GM19240 (cell line): ENCODE measurements around the gene VCL.

ENCODE experiments used
- DNase-seq: peaks from one replicate; pipeline ENCODE4 v3.0.0; 2011; ENCODE audit warnings: low spot score; ENCODE audit not compliant: insufficient read length

VCL gene

DNA sequence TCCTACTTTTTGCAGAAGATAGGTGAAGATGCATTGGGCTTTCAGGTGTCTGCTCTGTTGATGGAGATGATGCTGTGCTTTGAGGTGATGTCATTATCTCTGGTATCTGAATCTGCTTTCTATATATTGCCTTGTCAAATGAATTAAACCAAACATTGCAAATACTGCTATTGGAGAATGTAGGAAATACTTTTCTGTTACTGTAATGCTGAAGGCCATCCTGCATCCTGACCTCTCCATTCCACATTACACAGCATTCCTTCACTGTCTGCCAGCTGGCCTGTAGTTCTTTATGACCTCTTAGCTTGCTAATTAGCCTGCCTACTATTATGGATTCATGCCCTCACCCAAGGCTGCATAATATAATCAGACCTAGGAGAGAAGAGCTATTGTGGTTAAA, 73.2 kb downstream of the VCL start:
- no peak for DNase-seq

DNA sequence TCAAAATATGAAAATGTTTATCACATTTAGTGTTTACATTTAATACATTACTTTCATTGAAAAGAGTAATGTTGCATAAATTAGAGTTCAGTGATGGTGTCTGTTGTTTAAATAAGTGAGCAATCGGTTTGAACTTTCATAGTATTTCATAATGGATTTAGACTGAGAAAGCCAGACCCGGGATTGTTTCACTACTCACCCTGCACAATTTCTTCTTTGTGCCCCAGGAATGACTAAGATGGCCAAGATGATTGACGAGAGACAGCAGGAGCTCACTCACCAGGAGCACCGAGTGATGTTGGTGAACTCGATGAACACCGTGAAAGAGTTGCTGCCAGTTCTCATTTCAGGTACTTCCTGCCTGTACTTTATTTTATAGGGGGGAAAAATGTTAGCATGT, 74.6 kb downstream of the VCL start:
- DNase-seq: no peak

DNA sequence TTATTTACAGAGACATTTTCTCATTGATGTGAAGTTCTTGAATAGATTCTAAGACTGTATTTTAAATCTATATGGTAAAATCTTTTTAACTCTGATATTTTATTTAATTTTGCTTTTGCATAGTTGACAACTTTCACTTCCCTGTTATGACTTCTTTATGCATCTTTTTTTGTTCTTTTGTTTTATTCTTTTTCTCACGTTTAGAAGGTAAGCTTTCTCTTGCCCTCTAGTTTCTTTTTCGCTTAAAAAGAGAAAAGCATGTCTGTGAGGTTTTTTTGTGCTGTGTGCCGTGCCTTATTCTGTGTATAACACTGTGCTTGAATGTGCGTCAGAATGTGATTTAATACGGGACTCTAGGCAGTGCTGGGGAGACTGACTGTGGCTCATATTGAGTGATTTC, 78.0 kb downstream of the VCL start:
- DNase-seq: no peak

DNA sequence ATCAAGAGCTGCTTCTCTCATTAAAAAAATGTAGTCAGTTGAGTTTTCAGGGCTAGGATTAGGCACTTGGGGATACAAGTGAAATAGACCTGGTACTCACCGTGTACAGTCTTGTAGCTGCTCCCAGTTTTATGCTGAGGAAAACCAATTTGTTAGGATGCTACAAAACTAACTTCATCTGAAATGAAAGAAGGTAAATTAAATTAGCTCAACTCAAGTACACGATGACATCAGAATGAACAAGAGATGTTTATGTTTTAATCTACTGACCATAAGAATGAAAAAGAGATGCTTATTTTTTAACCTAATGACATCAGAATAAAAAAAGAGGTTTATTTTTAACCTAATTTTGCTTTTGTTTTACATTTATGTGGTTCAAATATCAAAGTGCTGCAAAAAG, 79.0 kb downstream of the VCL start:
- no peak for DNase-seq

DNA sequence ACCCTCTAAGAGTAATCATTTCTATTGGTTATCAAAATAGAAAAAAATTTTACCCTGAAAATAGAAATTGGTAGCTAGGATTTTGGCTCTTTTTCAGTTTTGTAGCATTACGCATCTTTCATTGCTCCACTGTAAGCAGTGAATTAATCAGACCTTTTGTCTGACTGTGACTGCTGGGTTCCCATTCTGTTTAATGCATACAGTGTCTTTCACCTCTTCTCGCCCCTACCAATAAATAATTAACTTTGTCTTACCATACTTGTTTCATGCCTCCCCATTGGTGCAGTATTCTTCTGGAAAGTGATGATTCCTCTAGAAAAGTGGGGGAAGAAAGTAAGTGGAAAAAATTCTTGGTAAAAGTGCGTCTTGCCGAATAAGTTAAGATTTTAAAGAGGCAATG, 79.5 kb downstream of the VCL start:
- DNase-seq: no peak

DNA sequence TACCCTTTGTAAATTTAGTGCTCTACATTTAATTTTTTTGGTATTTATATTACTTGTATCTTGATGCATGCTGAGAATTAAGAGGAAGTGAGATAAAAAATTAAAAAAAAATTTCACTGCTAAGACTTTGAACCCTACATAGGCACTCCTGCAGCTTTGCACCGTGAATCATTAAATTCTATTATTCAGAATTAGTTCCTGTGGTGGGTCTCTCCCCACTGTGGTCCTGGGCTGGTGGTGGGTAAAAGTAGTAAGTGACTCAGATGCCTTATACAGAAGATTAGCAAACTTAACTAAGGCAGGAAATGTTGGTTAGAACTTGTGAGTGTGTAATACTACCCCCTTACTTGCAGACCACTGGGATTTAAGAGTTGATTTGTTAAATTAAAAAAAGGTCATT, 80.1 kb downstream of the VCL start:
- DNase-seq: no peak

DNA sequence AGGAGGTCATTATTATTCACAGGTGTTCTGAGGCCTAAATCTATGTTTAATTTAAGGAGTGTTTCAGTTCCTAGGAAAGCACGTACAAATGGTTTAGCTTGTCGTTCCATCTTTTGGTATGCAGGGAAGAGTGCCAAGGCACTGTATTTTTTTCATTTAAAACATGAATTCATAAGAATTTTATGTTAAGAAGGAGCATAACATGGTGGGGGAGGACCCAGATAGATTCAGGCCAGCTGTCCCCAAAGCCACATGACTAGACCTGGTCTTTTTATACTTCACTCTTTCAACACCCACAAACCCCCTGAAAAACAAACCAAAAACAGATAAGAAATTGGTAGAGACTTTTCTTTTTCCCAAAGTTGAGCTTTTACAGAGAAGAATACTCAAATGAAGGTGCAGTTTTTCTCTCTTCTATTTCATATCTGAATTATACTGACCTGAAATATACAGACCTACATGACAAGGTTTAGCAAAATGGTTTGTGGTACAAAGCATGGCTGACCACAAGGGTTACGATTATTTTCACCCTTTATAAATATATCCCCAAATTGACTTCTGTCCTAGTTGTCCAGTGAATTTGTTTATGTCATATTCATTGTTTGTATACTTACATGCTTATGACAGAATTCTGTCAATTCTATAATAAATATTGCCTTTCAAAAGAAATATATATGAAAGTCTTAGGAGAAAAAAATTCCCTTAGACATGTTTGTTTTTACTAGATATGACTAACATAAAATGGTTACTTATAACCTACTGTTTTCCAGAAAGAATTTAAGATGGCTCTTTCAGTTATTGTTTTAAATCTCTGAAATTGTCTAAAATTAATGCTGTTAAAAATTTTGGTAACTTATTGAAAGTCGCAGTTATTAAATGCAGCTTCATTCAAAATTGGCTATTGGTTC, 81.4 kb downstream of the VCL start:
- no peak for DNase-seq

DNA sequence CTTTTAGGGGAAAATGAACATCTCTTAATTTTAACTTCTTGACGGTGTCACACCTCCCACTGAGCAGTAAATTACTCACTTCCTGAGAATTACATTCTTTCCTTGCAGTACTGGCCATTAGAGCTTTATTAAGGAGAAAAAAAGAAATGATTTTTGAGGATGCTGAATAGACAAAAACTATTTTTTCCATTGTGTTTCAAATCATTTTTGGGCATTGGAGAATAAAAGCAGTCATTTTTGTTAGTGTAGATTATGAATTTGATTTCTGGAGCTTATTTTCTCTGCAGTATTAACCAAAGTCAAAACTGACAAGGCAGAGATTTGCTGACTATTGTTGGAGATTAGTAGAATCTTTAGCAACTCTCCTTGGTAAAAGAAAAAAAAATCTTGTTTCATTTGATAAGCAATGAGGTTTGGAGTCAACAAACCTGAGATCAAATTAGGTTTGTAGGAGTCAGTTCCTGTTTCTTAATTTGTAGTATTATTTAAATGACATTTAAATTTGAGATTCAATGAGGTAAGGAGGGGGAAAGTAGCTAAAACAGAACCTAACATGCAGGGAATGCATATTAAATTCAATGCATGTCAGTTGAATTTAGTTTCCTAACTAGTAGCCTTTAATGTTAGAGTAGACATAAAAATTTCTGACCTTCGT, 82.1 kb downstream of the VCL start:
- no peak for DNase-seq

DNA sequence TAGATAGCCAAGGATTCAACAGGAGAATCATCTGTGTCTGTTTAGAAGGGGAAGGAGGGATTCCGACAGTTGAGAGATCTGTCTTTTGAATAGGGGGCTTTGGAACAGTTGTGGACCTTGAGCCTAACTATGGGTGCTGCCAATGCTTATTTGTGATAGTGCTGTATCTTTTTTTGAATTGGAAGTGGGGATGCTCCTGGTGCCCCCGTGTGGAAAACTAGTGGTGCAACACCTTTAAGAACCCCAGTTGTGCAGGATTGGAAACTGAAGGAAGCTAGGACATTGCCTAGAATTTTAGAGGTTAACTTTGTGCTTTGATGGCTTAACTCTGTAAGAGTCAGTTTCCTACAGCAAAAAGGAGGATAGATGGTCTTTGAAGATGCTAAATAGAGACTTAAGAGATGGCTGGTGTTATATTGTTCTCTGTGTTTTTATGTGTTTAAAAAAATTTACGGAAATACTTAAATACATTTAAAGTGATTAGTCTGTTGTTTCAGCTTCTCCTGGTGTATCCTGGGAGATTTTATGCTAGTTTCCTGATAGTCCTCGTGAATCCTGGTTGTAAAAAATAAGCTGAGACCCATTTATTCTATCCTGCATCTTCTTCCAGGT, 83.4 kb downstream of the VCL start:
- DNase-seq: no peak

DNA sequence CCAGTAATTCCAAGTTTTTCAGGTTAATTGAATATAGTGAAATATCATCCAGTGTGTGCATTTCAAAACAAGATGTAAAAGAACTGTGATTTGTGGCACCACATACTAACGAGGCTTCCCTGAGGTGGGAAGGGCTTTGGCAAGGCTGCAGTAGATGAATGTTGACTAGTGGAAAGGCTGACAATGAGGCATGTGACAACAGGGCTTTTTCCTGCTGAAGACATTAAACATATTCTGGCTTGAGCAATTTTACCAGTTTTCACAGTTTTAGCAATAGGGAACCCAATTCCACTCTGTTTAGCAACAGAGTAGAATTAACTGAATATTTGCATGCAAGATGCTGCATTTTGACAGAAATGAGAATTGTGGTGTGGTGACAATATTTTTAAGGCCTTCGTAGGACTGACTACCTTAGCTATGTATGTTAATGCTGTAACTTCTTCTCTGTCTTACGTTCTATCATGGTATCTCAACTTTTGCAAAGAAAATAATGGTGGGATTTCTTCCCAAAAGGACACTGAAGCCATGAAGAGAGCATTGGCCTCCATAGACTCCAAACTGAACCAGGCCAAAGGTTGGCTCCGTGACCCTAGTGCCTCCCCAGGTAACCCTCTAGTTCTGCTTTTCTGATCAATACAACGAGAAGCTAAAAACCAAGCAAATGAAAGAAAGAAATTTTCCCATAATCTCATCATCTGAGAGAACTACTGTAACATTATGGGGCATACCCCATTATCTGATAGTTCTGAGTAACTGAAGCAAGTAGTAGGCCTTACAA, 84.2 kb downstream of the VCL start:
- no peak for DNase-seq

DNA sequence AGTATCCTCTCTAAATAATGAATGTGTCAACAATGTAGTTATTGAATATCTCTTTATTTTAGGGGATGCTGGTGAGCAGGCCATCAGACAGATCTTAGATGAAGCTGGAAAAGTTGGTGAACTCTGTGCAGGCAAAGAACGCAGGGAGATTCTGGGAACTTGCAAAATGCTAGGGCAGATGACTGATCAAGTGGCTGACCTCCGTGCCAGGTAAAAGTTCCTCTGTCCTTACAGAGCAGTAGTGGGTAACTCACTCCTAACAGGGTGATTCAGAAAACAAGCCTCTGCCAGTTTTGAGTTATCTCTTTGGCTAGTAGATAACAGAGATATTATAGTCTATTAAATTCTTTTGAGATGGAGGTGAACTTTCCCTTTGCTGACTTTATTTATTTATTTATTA, 85.4 kb downstream of the VCL start:
- DNase-seq: no peak

DNA sequence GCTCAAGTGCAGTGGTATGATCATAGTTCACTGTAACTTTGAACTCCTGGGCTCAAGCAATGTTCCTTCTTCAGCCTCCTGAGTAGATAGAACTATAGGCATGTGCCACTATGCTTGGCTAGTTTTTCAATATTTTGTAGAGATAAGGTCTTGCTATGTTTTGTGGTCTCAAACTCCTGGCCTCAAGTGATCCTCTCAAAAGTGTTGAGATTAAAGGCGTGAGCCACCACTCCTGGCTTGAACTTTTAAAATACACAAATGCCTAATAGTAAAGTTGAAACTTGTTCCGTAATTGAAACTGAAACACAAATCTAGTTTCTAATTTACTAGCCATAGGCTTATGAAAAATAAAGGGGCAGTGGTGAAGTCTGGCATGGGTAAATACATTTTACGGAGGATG, 87.0 kb downstream of the VCL start:
- no peak for DNase-seq

DNA sequence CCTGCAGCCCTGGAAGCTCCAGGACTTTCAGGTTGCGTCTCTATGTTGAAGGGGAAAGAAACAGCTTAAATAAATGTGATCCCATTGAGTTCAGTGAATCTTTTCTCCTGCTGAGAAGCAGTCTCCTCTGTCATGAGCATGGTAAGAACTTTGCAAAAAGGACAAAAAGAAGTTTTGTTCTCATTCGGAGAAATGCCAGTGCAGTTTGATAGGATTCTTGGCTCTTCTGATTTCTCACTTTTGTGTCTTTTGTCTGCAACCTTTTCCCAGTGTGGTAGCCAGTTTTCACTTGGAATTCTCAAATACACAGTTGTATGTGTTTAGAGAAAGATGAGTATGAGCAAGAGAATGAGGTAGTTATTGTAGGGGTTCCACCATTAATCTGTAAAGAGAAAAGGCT, 88.4 kb downstream of the VCL start:
- DNase-seq: no peak

DNA sequence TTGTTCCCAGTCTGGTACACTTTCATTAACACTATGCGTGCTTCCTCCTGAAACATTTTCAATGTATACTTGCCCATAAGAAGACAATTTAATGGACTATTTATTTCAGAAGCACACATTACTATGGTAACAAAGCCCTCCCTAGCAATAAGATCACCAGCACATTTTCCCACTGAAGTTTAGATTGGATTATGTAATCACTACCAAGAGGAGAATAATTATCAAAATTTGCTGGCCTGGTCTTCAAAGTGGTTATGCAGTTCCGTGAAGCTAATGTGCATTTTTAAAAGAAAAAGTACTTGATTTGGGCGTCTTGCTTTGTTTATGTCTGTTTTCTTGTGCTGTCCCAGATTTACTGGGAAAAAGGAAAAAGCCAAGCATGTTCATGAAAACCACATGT, 90.8 kb downstream of the VCL start:
- no peak for DNase-seq

DNA sequence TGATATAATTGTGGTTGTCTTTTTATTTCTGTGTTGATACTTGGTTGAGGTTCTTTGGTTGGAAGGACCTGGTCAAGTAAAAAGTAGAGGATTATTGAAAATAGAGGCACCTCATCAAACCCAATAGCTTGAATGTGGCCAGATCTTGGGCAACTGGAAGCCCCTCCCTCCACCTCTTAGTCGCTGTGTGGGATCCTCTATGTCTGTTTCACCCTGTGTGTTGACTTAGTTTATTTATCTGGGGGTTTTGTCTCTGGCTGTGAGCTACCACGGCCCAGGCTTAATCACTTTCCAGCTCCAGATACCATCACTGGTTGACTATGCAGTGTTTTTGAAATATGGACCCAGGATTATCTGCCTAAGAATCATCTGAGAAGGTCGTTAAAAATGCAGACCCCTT, 94.5 kb downstream of the VCL start:
- DNase-seq: no peak

DNA sequence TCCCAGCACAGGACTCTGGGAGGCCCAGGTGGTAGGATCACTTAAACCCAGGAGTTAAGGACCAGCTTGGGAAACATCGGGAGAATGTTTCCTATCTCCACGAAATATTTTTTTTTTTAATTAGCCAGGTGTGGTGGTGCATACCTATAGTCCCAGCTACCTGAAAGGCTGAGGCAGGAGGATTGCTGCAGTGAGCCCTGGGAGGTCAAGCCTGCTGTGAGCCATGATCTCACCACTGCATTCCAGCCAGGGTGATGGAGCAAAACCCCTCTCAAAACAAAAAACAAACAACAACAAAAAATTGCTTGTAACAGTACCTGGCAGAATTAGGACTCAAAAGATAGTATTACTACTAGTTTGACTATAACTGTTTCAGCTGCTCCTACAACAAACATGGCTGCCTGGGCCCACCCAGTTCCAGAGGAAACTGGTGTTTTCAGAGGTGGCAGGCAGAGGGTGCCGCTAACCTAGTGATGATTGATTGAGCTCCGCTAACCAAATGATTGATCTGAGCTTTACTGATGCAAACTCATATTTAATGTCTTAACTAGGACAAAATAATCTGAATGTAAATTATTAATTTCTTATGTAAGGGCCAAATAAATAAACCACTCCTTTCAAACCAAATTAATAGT, 95.7 kb downstream of the VCL start:
- no peak for DNase-seq

DNA sequence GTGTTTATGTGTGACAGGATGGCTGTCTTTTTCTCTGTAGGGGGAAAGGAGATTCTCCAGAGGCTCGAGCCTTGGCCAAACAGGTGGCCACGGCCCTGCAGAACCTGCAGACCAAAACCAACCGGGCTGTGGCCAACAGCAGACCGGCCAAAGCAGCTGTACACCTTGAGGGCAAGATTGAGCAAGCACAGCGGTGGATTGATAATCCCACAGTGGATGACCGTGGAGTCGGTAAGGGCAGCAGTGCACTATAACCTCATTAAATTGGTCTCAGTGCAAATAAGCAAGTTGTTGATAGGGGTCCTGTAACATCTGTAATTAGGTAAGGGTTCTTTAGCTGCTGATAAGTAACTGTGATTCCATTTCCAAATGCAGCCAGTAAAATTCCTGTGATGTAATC, 96.3 kb downstream of the VCL start:
- DNase-seq: no peak

DNA sequence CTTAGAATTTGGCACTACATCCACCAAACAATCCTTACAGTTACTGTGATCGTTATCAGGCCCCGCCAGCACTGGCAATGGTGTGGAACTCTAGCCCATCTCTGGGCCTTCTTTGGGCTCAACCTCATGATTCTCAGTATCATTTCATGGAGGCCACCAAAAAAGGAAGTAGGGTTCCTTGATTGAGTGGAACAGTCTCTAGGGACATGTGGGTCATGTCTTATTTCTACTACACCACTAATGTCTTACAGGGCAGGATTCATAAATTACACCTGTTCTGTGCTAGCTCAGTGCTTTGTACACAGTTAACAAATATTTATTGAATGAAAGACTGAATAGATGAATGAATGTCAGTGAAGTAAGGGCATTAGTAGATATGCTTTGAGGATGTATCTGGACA, 98.9 kb downstream of the VCL start:
- DNase-seq: peak; percentile 29

DNA sequence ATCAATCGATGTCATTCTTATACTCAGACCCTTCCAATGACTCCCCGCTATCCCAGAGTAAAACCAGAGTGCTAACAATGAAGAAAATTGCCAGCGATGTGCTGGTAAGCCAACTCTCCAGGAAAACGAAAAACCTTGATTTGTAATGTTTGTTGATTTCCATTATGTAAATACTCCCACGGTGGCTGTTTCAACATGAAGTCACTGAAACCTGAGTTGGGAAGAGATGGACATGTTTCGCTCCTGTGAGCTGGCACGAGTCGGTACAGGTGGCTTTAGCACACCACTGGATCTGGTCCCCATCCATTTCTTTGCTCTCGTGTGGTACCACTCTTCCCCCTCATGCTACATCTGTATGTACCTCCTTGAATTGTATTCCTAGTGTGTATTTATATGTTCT, 99.9 kb downstream of the VCL start:
- no peak for DNase-seq

DNA sequence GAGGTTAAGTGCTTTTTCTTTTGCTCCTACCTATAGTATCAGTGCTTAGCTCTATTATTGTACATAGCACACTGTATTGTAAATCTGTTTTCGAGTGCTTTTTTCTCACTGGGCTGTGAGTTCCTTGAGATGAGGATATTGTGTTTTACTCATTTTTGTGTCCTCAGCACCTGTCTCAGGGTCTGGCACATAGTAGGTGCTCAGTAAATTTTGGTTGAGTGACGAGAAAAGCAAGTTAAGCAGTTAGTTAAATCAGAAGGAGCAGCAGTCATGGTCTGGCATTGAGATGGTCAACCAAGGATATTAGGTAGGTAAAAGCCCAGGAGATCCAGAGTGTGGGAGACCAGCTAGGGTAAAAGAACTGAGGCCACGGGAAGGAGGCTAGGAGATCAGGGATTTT, 101.5 kb downstream of the VCL start:
- no peak for DNase-seq

DNA sequence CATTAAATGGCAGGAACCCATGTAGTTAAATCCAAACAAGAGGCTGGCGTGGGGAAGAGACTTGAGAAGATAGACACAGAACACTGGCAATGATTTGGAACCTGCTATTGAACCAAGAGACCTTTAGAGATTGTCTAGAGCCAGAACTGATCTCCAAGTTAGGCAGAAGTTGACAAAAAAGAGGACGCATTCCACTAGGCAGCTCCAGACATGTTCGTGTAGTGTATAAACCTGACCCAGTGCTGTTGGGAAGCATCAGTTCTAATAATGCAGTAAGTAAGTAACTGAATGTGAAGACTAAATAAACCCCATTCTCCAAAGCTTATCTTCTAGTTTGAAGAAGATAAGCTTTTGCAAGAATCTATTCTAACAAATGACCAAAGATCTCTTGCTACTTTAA, 101.9 kb downstream of the VCL start:
- no peak for DNase-seq
